ENCODE measurements around the gene AQP6.

Gene AQP6

GRCh38 chr12:50006280-50006679, 33.5 kb downstream of the AQP6 start:
- DNase-seq: no peak

- peak; percentile 79 for DNase-seq
Observed at GRCh38 chr12:50006754-50007442, 34.2 kb downstream of the AQP6 start.

GRCh38 chr12:50013361-50014147, 40.8 kb downstream of the AQP6 start:
- DNase-seq: no peak

- DNase-seq: no peak
Observed at GRCh38 chr12:50014342-50014741, 41.6 kb downstream of the AQP6 start.

DNA sequence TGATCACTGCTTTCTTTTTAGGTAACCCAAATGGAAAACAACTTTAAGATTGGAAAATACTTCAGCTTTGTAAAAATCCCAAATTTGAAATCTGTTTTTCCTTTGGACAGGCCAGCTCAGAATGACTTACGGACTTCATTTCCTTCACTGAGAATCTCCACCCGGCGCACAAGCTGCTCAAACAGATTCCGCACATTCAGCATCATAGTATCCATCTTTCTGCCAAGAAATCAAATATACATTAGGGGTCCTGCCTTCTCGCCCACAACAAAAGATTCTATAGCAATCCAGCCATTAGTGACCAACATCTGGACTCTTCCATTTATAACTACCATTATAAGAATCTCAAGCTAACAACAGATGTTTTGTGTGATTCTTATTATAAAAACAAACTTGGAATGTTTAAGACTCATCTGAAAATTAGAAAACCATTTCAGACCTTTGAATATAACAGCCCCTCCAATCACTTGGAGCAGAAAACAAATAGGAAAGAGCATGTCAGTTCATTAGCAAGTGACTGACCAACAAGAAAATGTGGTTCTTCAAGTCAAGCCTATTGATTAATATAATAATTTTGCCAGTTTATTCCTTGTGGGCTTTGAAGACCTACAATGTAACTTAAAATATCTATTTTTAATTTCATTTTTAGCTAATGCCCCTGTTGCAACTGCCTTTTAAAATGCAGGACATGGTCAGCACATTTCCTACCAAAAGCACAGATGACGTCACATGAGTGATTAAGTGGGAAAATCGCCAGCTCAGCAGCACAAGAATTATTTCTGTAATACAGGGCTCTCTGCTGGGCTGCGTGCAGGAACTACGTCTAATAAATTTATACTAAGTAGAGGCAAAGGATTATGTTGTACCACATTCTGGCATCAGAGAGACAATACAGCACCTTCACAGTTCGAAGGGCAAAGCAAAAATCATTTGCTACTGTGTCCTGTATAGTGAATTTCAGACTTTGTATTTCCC, 44.0 kb downstream of the AQP6 start:
- DNase-seq: no peak

DNA sequence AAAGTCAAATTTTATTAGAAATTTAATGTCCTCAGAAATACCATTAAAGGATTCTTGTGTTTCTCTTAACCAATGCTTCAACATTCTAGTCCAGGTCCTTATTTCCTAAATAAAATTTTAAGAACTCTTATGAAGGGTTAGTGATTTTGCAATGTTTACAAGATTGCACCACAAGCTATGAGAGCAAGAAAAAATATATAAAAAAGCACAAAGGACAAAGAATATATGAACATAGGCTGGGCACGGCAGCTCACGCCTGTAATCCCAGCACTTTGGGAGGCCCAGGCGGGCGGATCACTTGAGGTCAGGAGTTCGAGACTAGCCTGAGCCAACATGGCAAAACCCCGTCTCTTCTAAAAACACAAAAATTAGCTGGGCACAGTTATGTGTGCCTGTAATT, 44.9 kb downstream of the AQP6 start:
- DNase-seq: no peak

DNA sequence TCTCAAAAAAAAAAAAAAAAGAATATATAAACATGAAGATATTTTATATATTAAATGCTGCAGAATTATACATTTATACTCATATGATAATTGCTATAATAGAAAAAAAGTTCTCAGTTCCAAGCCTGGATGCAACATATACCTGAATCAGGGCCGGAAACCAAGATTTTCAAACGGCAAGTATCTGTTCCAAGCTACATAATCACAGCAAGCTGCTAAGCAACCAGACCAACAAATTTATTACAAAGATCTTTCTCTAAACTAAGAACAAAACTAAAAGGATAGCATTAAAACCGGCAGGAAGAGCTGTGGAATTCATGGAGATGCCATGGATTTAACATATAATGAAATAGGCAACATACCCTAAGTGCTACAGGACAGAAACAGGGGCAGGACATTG, 45.4 kb downstream of the AQP6 start:
- no peak for DNase-seq

- no peak for DNase-seq
Observed at GRCh38 chr12:50018968-50019367, 46.2 kb downstream of the AQP6 start.

DNA sequence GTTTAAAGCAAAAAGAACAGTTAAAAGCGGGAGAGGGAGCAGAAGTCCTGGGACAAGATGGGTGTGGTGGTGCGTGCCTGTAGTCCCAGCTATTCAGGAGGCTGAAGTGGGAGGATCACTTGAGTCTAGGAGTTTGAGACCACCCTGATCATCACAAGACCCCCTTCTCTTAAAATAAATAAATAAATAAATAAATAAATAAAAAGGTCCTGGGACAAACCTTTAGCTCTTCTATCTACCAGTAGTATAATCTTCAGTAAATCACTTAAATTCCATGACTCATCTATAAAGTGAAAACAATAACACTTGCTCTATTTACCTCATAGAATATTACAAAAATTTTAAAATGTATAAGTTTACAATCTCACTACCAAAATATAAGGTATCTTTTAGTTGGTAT, 46.8 kb downstream of the AQP6 start:
- no peak for DNase-seq

- DNase-seq: no peak
Observed at GRCh38 chr12:50021031-50021430, 48.3 kb downstream of the AQP6 start.

GRCh38 chr12:50022903-50023302, 50.2 kb downstream of the AQP6 start:
- DNase-seq: no peak

GRCh38 chr12:50024227-50024626, 51.5 kb downstream of the AQP6 start:
- DNase-seq: no peak

DNA sequence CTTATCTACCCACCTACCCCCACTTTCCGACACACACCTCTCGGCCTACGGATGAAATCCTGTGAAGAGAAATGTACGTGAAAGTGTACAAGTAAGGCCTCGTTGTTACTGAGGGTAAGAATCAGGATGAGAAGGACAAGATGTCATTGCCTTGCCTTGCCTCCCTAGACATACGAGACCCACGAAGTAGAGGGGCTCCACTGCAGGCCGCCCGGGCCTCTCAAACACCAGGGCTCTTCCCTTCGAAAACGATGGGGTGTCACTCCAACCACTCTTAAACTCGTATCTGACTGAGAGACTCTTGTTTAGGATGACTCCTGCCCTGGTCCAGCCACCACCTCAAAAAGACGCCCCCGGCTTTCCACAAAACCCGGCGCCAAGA, 52.0 kb downstream of the AQP6 start:
- peak; percentile 50 for DNase-seq

DNA sequence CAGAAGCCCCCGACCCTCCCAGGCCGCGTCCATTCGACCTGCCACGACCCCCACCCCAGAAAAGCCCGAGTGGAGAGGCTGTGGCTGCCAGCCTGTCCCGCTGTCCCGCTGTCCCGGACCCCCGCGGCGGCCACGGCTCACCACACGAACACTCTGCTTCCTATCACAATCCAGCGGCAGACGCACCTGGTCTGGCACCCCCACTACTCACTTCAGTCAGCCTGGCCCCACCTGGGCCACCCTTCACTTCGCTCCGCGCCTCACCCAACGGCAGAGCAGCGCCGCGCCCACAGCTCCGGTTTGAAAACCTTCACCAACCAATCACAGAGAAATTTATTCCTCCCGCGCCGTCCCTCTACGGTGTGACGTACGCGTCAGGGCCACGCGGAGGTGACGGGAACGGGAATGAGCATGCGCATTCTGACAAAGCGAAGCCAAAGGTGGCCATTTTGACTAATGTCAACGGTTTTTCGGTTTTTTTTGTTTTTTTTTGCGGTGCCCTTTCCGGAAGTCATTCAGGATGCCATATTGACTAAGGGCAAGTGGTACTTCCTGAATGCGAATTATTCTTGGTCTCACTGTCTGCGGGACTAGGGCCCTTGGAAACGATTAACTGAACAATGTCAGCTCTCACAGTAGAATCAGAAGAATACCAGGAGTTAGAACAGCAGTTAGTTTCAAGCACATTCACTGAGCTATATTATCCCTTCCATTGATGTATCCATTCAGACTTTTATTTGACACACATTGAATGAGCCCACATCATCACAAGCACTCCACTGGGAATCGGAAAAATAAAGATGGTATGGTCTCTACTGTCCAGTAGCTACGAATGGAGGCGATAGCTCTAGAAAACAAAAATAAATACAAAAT, 52.7 kb downstream of the AQP6 start, which contains the start of gene RACGAP1:
RACGAP1 (minus strand) TSS at position 308 of the 873 bp plus-strand sequence. CDS start 8,779 bp downstream, outside the sequence.
- peak; percentile 99 for DNase-seq

DNA sequence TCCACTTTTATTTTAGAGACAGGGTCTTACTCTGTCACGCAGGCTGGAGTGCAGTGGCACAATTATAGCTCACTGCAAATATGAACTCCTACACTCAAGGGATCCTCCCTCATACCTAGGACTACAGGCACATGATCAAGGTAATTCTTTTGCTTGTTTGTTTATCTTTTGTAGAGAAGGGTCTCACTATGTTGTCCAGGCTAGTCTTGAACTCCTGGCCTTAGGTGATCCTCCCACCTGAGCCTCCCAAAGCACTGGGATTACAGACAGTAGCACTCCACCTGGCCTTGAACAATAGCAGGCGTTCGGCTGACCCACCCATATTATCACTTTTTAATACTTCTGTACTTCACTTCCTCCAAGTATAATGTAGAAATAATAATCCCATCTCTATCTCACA, 53.9 kb downstream of the AQP6 start:
- no peak for DNase-seq
